ENCODE data around the gene FYB1.

The FYB1 gene

DNA sequence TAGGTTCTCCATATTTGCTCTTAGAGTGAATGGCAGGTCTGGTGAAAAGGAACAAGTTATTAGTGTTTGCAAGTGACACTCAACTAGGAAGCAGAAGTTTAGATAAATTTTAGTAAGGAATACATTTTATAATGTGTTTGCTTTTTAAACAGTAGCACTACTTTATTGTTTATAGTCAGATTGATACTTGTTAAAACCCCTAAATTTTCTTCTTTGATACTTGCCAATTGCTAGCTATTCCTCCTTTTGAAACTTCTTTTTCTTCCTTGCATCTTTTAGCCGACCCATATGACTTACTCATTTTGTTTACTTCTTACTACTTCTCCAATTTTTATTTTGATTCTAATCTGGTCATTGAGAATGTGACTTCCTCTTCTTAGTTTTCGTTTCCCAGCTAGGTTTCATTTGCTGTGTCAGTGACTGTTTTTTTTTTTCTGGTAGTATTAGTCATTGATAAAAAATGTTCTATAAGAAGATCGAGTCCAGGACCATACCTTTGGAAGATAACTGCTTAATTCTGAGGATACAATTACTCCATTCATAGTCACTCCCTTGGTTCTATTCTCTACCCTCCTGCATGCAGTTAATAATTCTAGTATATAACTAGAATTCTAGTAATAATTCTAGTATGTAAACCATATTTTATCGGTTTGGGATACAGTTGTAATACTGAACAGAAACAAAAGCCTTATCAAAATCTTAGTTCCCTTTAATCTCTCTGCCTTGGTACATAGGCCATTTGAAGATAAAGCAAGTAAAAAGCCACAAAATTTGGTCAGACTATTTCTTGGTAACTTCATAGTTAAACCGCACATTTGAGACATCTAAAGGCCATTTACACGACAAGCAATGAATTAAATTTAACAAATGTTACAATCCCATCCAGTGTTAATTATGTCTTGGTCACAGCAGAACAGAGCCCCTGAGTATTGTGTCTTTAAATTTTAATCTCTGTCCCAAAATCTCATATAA, 142.3 kb downstream of the FYB1 start:
- no peak for DNase-seq

DNA sequence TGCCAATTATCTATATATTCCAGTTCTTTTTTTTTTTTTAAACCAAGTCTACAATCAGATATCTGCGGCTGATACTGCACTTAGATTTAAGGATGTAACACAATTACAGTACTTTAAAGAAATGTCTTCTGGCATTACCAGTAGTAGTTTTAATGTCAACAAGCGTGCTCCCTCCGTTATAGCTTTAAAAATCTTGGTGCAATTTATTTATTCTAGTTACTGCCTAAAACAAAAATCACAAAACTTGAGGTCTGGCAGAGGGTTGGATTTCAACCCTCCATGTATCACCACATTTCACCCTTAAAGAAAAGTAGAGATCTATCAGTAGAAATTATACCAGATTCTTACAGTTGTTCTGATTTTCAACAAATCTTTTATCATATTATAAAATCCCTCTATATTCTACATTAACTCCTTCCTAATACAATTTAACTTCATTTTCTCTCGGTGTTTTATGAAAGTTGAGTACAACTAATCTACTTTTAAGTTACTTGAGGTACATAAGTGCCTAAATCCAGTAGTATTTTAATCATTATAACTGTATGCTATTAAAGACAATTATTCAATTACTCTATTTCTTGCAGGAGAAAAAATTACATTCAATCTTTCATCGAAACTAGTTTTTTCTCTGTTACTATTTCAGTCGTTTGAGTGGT, 143.1 kb downstream of the FYB1 start:
- DNase-seq = no peak

DNA sequence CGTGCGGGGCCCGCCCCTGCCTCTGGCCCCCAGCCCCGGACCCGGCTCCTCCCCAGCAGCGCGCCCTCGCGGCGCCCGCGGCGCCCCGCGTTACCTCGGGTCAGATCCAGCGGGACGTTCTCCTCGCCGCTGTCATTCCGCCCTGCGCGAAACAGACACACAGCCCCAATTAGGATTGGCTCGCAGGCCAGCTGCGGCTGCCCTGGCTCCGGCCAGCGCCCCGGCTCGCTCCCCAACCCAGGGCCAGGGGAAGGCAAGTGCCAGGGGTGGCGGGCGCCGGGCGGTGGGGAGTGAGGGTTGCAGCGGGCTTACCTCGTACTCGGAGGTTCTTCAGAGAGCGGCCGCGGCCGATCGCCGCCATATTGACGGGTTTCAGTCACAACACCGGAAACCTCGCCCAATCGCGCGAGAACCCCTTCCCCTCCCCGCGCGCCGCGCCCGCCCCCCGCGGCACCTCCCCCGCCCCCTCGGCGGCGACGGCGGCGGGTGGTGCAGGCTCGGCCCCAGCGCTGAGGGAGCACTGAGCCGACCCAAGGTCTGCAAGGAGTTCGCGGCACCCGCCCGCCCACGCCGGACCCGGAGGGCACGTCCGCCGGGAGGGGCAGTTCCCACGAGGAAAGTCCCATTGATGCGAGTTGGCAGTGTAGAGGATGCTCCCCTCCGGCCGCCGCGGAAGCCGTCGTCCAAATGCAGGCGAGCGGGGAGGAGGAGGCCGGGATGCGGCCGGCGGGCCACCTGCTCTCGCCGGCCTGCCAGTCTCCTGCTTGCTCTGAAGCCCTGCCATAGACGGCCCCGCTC, 145.1 kb downstream of the FYB1 start, which contains the start of gene RICTOR:
Gene RICTOR (minus strand): TSS at position 383 of the 798 bp plus-strand sequence. CDS start 22 bp downstream, at position 361.
- peak; percentile 95 for DNase-seq

DNA sequence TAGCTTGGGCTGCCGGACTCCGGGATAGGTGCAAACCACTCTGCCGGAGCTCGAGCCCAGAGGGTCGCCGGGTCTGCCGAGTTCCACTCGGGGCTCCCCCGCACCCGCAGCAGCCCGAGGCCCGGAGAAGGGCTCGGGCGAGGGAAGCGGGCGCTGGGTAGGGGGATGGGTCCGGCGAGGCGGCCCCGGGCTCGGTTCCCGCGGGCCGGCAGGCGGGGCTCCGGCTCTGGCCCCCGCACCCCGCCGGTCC, 145.7 kb downstream of the FYB1 start:
- peak in 1 of 2 experiments; percentile 67 for DNase-seq

DNA sequence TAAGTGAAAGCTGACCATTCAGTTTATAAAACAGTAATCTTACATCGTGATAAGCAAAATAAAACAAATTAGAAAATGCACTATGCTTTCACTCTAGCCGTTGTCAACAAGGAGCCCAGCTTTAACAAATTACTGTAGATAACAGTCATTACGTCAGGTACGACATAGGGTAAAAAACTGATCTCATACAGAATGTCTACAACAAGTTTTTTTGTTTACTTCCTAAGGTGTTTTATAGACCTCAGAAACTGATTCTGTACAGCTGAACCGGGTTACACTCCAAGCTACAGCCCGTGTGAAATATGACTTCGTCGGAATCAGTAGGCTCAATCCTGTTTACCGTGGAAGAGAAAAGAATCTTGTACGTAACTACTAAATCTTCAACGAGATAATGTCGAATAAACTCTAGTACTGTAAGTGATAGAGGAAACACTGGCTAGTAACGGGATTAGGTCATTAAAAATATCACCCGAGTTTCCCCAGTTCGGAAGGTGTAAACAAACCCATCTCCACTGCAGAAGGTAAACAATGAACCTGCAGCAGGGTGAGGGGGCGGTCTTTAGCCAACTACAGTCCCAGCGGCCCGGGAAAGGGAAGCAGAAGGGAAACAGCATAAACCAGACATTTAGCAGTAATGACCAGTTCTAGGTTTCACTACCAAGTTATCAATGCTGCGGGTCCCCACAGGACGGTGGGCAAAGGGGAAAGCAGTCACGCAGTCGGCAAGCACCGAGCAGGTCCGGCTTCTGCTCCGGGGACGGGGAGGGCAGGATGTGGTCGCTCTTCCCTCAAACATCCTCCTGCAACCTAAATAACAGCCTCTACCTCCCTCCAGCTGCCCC, 146.2 kb downstream of the FYB1 start:
- DNase-seq = peak; percentile 32 to 72

DNA sequence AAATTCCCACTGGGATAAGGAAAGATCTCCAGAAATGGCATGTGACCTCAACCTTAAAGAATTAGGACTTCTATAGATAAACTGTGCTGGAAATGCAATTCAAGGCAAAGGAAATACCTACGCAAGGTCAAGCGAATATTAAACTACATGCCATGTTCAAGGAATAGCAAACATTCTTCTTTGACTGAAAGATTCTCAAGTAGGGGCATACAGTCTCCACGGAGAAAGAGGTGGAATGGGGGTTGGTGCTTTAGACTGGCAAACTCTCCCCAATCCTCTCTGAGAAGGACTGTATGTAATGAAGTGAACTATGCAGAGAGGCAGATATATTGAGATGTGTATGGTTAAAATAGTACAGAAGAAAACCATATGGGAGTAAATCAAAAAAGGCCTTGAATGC, 151.3 kb downstream of the FYB1 start:
- DNase-seq = no peak

DNA sequence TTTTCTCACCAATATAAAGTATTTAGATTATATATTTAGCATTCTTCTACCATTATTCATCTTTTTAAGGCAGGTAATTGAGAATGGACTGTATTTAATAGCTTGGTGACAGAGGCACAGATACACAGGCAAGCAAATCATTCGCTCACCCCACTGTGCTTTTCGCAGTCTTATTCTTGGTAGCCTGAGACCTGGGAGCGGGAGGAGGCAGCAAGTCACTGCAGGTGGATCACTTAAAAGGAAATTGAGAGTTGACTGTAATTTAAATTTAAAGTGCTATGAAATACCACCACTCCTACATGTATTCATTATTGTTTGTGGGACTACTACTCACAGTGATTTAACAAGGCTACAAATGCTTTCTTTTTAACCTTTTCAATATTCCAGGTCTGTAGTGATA, 154.9 kb downstream of the FYB1 start:
- DNase-seq = no peak

DNA sequence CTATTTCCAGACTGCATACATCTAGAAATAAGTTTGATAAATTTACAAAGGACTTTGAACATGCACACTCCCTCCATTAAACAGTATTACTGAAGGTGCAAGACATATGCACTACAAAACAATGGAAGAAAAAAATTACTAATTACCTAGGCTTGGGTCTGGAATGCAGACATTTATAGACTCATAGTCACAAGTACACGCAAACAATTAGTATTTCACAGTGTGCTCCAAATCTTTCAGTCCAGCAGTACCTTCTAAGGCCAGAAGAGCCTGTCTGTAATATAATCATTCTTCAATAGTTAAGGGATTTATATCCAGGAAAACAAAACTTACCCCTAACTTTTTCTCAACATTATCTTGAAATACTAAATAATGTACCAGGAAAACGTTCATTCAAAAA, 156.3 kb downstream of the FYB1 start:
- no peak for DNase-seq

DNA sequence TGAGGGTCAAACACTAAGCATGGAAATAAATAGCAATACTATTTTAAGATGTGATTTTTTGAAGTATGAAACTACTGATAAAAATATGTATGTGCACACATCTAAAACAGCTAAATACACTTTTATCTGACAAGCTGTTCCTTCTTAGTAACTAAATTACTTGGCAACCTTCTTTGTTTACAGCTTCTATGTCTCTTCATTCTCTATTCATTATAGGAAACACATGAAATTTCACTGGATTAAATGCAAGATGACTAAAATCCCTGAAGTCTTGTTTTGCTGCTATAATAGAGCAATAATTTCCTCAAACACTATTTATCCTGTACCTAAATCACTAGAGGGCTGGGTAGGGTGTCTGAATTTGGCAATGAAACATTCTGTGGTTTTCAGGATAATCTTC, 156.8 kb downstream of the FYB1 start:
- DNase-seq = no peak

DNA sequence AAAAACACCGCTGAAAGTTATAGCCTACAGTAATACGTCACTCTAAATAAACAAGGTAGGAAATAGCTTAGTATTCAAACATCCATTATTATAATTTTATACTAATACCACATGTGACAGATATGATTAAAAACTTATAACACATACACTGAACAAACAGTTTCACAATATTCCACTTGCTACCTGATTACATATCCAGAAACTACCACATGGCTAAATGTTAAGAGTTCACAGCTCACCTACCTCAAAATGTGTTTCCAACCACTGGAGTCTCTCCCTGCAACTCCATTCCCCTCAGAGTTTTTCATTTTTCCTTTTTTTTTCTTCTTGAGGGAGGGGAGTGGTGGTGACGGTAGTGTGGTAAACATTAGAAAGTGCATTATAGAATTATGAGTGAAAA, 157.3 kb downstream of the FYB1 start:
- DNase-seq = no peak

DNA sequence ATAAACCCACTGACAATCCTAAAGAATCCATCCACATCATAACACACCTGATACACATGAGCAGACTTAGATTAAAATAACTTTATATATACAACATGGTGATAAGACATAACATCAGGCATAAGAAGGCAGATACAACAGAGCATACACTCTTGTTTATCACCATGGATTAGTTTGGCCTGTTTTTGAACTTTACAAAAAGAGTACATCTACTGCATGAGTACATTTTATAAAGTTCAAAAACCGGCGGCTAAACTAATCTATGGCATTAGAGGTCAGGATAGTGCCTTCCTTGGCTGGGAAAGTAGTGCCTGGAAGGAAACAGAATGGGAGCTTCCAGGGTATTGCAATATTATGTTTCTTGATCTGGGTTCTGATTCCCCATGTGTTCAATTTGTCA, 160.3 kb downstream of the FYB1 start:
- DNase-seq = no peak

DNA sequence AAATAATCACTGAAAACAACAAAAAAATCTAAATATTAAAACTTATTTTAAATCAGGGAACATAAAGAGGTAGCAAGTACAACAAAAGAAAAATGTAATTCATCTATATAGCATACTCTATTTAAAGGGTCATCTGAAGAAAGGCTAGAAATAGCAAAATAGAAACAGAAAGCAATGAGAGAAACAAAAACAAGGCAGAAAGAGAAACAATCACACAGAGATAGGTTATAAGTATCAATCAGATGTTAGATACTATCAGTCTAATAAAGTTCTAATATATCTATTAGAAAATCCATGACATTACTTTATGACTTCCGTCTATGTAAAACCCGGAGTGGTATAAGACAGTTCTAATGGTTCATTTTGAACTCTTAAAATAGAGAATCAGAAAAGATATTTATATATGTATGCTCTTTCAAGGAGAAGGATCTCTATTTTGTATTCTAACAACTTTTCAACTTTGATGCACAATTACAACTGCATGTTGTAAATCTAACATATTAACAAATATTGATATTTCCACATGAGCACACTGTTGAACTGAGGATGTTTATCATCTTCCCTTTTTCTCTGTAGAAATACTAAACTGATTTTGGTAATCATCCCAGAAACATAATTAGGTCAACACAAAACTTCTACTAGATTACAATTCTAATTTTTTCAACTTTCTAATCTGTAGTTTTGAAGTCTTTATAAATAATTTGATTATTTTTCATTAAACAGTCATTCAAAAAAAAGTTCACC, 161.0 kb downstream of the FYB1 start:
- no peak for DNase-seq

DNA sequence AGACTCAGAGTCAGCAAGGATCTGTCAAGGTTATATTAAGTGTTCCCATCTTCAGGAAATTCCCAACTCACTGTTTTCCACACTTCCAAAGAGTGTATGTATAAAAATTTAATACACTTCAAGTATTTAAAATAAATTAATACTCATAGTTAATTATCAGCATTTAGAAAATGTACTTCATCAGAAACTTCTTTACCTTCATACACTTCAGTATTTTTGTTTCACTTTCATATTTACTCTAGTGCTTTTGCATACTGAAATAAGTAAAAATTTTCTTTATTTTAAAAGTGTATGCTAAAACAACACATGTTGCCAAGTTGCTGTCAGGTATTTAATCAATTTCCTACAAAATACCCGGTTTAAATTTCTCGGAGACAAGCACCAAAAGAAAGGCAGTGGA, 161.6 kb downstream of the FYB1 start:
- DNase-seq = no peak

DNA sequence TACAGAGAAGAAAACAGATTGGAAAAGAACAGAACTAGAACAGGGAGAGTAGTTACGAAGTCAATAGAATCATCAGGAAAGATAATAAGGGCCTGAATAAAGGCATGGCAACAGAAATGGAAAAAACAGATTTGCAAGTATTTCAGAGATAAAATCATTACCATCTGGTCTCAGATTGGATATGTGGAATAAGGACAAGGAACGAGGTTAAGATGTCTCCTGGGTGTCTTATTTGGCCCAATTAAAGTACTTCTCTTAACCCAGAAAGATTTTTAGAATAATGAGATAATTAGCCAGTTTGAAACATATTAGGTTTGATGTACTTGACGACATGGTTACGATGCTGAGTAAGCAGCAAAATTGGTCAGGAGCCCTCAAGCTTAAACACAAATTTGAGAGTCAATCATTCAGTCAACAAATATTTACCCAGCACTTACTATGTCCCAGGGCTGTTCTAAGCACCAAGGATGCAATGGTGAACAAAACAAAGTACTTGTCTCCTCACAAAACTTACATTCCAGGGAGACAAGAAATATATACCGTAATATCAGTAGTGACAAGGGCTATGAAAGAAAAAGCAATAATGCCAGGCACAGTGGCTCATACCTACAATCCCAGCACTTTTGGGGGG, 163.5 kb downstream of the FYB1 start:
- no peak for DNase-seq

Data from NCI-H2081 (cell line).